NCI-H460 (cell line): Measurements from ENCODE around the gene C1QTNF12. TPM values are rescaled to one million over a fixed set of nuclear protein-coding genes. Genes with fewer than 3 reads are reported as not detected.

ENCODE experiments used
- DNase-seq: peaks from one replicate; pipeline ENCODE4 v3.0.0-alpha.2; 2016; ENCODE audit warnings: low read depth; ENCODE audit errors: extremely low read depth
- total RNA-seq: library from RNA; depleted of rRNA; stranded (reverse); fragments of >200 nt; shearing (Covaris generic); gene quantifications from 2 replicates; pipeline ENCODE4 v1.2.3, GENCODE V29; 2014

Gene C1QTNF12
- total RNA-seq, 1 experiment from 2014 or later, result not detected

- DNase-seq, result no peak
Measured at GRCh38 chr1:1282998-1283397, 36.5 kb upstream of the C1QTNF12 start.

GRCh38 chr1:1281533-1282321 lies 35.2 kb upstream of the C1QTNF12 start:
- no peak for DNase-seq

GRCh38 chr1:1280782-1281481 lies 34.4 kb upstream of the C1QTNF12 start:
- DNase-seq, result no peak

- no peak for DNase-seq
Measured at GRCh38 chr1:1279028-1279427, 32.5 kb upstream of the C1QTNF12 start.

GRCh38 chr1:1278620-1279019 lies 32.1 kb upstream of the C1QTNF12 start:
- DNase-seq, result no peak

GRCh38 chr1:1275836-1276235 lies 29.3 kb upstream of the C1QTNF12 start:
- no peak for DNase-seq

GRCh38 chr1:1274931-1275431 lies 28.5 kb upstream of the C1QTNF12 start:
- DNase-seq, result no peak

GRCh38 chr1:1274299-1274930 lies 27.9 kb upstream of the C1QTNF12 start:
- no peak for DNase-seq

- peak; percentile 72 for DNase-seq
Measured at GRCh38 chr1:1273512-1274298, 27.2 kb upstream of the C1QTNF12 start, which contains the start of gene UBE2J2. Gene UBE2J2 (minus strand): TSS chr1:1273854. CDS start chr1:1267992, 5,862 bp downstream.

- DNase-seq, result no peak
Measured at GRCh38 chr1:1273209-1273511, 26.6 kb upstream of the C1QTNF12 start.

GRCh38 chr1:1272341-1273208 lies 26.1 kb upstream of the C1QTNF12 start:
- DNase-seq, result no peak

GRCh38 chr1:1270813-1271212 lies 24.3 kb upstream of the C1QTNF12 start:
- DNase-seq, result no peak

- DNase-seq, result no peak
Measured at GRCh38 chr1:1268284-1268682, 21.8 kb upstream of the C1QTNF12 start.

GRCh38 chr1:1267488-1268283 lies 21.2 kb upstream of the C1QTNF12 start:
- DNase-seq, result no peak

- DNase-seq, result no peak
Measured at GRCh38 chr1:1264868-1265272, 18.3 kb upstream of the C1QTNF12 start.

GRCh38 chr1:1264026-1264425 lies 17.5 kb upstream of the C1QTNF12 start:
- DNase-seq, result no peak

GRCh38 chr1:1262758-1263157 lies 16.2 kb upstream of the C1QTNF12 start:
- DNase-seq, result no peak

- no peak for DNase-seq
Measured at GRCh38 chr1:1262071-1262470, 15.5 kb upstream of the C1QTNF12 start.
